IMR-90 (cell line): ENCODE measurements around the gene USO1. TPM values are rescaled to one million over a fixed set of nuclear protein-coding genes. Genes with fewer than 3 reads are reported as not detected.

Source experiments
- ATAC-seq: fragments of 200-7000 bp; cut with Tn5 transposase; 2 replicates; pipeline ENCODE4 v1.9.1; 2020; ENCODE audit warnings: low read depth, mild to moderate bottlenecking, moderate library complexity
- BruUV-seq: library from RNA; stranded (reverse); fragments of 400-500 nt; replicated peaks from 2 replicates; lab custom pipeline; 2021; lab: Mats Ljungman, UMichigan
- CTCF ChIA-PET: fragments of 300-600 bp; formaldehyde crosslinking; extraction: SDS; loops from one replicate; lab custom pipeline; 2021; ENCODE audit warnings: antibody characterized with exemption; lab: Yijun Ruan, JAX
- POLR2A ChIA-PET: fragments of 300-600 bp; sonication (Branson Sonifier 250); formaldehyde crosslinking; loops from one replicate; lab custom pipeline; 2022; ENCODE audit warnings: antibody characterized with exemption; ENCODE audit not compliant: unreplicated experiment; lab: Charles Lee
- DNase-seq: peaks from one replicate; pipeline ENCODE4 v3.0.0; 2013
- H2AFZ ChIP-seq: replicated peaks from 2 replicates; pipeline ENCODE3; 2013; ENCODE audit warnings: low read length, mild to moderate bottlenecking; ENCODE audit not compliant: poor library complexity
- H2AK5ac ChIP-seq: 2 replicates; pipeline ENCODE4 v1.6.1; 2013; ENCODE audit warnings: low read depth, low read length, inconsistent platforms
- H2AK9ac ChIP-seq: replicated peaks from 2 replicates; pipeline ENCODE3; 2013; ENCODE audit warnings: mild to moderate bottlenecking, low read depth, low read length, moderate library complexity; ENCODE audit not compliant: poor library complexity
- H2BK120ac ChIP-seq: 2 replicates; pipeline ENCODE4 v1.6.1; 2013; ENCODE audit warnings: low read depth, low read length, inconsistent platforms
- H2BK15ac ChIP-seq: 3 replicates; pipeline ENCODE4 v1.6.1; 2013; ENCODE audit warnings: low read depth, low read length, inconsistent platforms
- H2BK20ac ChIP-seq: 2 replicates; pipeline ENCODE4 v1.6.1; 2013; ENCODE audit warnings: low read depth, mild to moderate bottlenecking, inconsistent platforms, low read length, moderate library complexity
- H2BK5ac ChIP-seq: 2 replicates; pipeline ENCODE4 v1.6.1; 2013; ENCODE audit warnings: mild to moderate bottlenecking, low read depth, low read length, inconsistent platforms; ENCODE audit not compliant: poor library complexity, severe bottlenecking
- H3K14ac ChIP-seq: replicated peaks from 2 replicates; pipeline ENCODE4 v1.6.1; 2013; ENCODE audit warnings: low read depth, low read length, inconsistent platforms
- H3K18ac ChIP-seq: 2 replicates; pipeline ENCODE4 v1.6.1; 2013; ENCODE audit warnings: low read depth, low read length, control low read depth
- H3K23ac ChIP-seq: 2 replicates; pipeline ENCODE4 v1.6.1; 2013; ENCODE audit warnings: low read depth, low read length, inconsistent platforms
- H3K27ac ChIP-seq: 2 replicates; pipeline ENCODE4 v1.5.1; 2013; ENCODE audit warnings: mild to moderate bottlenecking, control low read depth, low read length; ENCODE audit not compliant: insufficient read depth
- H3K27me3 ChIP-seq: 2 replicates; pipeline ENCODE4 v1.6.1; 2013; ENCODE audit warnings: low read length; ENCODE audit not compliant: control insufficient read depth, insufficient read depth
- H3K36me3 ChIP-seq: 2 replicates; pipeline ENCODE4 v1.6.1; 2013; ENCODE audit warnings: low read length, mixed read lengths; ENCODE audit not compliant: control insufficient read depth, insufficient read depth
- H3K4ac ChIP-seq: 2 replicates; pipeline ENCODE4 v1.6.1; 2013; ENCODE audit warnings: low read depth, low read length, inconsistent platforms
- H3K4me1 ChIP-seq: 2 replicates; pipeline ENCODE4 v1.6.1; 2013; ENCODE audit warnings: low read length, mixed read lengths; ENCODE audit not compliant: control insufficient read depth, insufficient read depth
- H3K4me2 ChIP-seq: 2 replicates; pipeline ENCODE4 v1.6.1; 2013; ENCODE audit warnings: low read depth, mild to moderate bottlenecking, control low read depth, low read length, moderate library complexity
- H3K4me3 ChIP-seq: 2 replicates; pipeline ENCODE4 v1.5.1; 2013; ENCODE audit warnings: low read depth, mild to moderate bottlenecking, control low read depth, low read length, moderate library complexity; ENCODE audit not compliant: insufficient read depth
- H3K56ac ChIP-seq: 2 replicates; pipeline ENCODE4 v1.6.1; 2013; ENCODE audit warnings: low read length, inconsistent platforms; ENCODE audit not compliant: insufficient read depth; ENCODE audit errors: extremely low read depth
- H3K79me1 ChIP-seq, 2 experiments: 2 replicates each; pipeline ENCODE4 v1.6.1; 2013; ENCODE audit warnings: low read length in 2 of 2, inconsistent platforms in 1 of 2, low read depth in 1 of 2
- H3K9ac ChIP-seq: 2 replicates; pipeline ENCODE4 v1.6.1; 2013; ENCODE audit warnings: low read depth, low read length, control low read depth
- H3K9me1 ChIP-seq: 2 replicates; pipeline ENCODE4 v1.6.1; 2013; ENCODE audit warnings: low read length, inconsistent platforms; ENCODE audit not compliant: insufficient read depth
- H3K9me3 ChIP-seq: 2 replicates; pipeline ENCODE4 v1.6.1; 2013; ENCODE audit warnings: low read length; ENCODE audit not compliant: control insufficient read depth, insufficient read depth
- H4K20me1 ChIP-seq: 2 replicates; pipeline ENCODE4 v1.6.1; 2013; ENCODE audit warnings: low read length, inconsistent platforms; ENCODE audit not compliant: insufficient read depth
- H4K5ac ChIP-seq: 2 replicates; pipeline ENCODE4 v1.6.1; 2013; ENCODE audit warnings: mild to moderate bottlenecking, low read depth, low read length, control low read depth
- H4K8ac ChIP-seq, 2 experiments: 2 replicates each; pipeline ENCODE4 v1.6.1; 2013; ENCODE audit warnings: low read depth in 2 of 2, low read length in 2 of 2, control low read depth in 1 of 2, inconsistent platforms in 1 of 2
- H4K91ac ChIP-seq: 2 replicates; pipeline ENCODE4 v1.6.1; 2013; ENCODE audit warnings: low read depth, low read length, inconsistent platforms; ENCODE audit not compliant: insufficient read depth
- CEBPB ChIP-seq: IDR thresholded peaks from 2 replicates; pipeline ENCODE4 v1.6.1; 2012; ENCODE audit warnings: low read depth, low read length, improper control_type of control experiment
- CHD1 ChIP-seq: IDR thresholded peaks from 2 replicates; pipeline ENCODE4 v1.6.1; 2012; ENCODE audit warnings: low read depth, low read length, improper control_type of control experiment
- CTCF ChIP-seq: conservative IDR thresholded peaks from 2 replicates; pipeline ENCODE4 v1.5.1; 2012; ENCODE audit warnings: mild to moderate bottlenecking, low read depth, low read length, improper control_type of control experiment
- NFE2L2 ChIP-seq: fragments of 150-350 bp; IDR thresholded peaks from 2 replicates; pipeline ENCODE4 v1.6.1; 2016; ENCODE audit warnings: low read depth, mild to moderate bottlenecking, low read length
- POLR2A ChIP-seq: IDR thresholded peaks from 2 replicates; pipeline ENCODE4 v1.6.1; 2012; ENCODE audit warnings: mild to moderate bottlenecking, low read depth, low read length
- RAD21 ChIP-seq: IDR thresholded peaks from 2 replicates; pipeline ENCODE4 v1.6.1; 2012; ENCODE audit warnings: low read length, improper control_type of control experiment
- WGBS, 2 experiments: methylation state at CpG; one replicate each; pipeline versions ENCODE4 v1.1.5 to v1.1.7; 2013; ENCODE audit warnings: missing lambda C conversion rate in 2 of 2; ENCODE audit not compliant: insufficient read length in 1 of 2; ENCODE audit errors: extremely low coverage in 2 of 2; 5-methylcytosine and 5-hydroxymethylcytosine counted together
- dilution Hi-C: fragments of 300-500 bp; cut with HindIII; formaldehyde crosslinking; loops from one replicate; pipeline ENCODE4 v1.14.3; 2018; ENCODE audit warnings: low sequenced_read_pairs; ENCODE audit not compliant: unreplicated experiment
- in situ Hi-C: fragments of 300-500 bp; cut with MboI; formaldehyde crosslinking; loops from 3 replicates; pipeline ENCODE4 v1.14.3; 2019; ENCODE audit warnings: low sequenced_read_pairs, inconsistent platforms, mixed read lengths
- intact Hi-C: fragments of 100-400 bp; cut with micrococcal nuclease; formaldehyde crosslinking; loops from 2 replicates; pipeline ENCODE4 v1.10.0; 2022
- polyA plus RNA-seq, 3 experiments: library from polyadenylated mRNA; depleted of rRNA; stranded (reverse); fragments of >200 nt; gene quantifications; 2 replicates each; pipeline ENCODE4 v1.2.3, GENCODE V29; 2012; ENCODE audit warnings: low replicate concordance in 1 of 3
- total RNA-seq: library from RNA; depleted of rRNA; stranded (reverse); fragments of >200 nt; gene quantifications from 2 replicates; pipeline ENCODE4 v1.2.3, GENCODE V29; 2012

Gene USO1
- total and polyA plus RNA-seq, 2 of the 4 experiments (the other 2 are of a cell fraction), result 63.7 to 121 TPM

- dilution Hi-C loops (no loop called here), intact Hi-C loops (no loop called here), in situ Hi-C loops (loop anchor here (5.0 kb wide), 1 partner anchor 37 kb away; no protein-coding TSS in a partner anchor)
- Histone ChIP-seq H2AK5ac (no peak overlapping the region), H3K14ac (0 out of 2 replicates have a peak overlapping the region, but pooled peaks have one; percentile 10), H4K5ac (no peak overlapping the region), H3K18ac (no peak overlapping the region), H3K36me3 (no peaks in the 10 kb centered on the region), H3K4me1 (peaks cover 13% of the 10 kb centered on the region), H3K23ac (no peak overlapping the region), H4K91ac (no peak overlapping the region), H3K79me1 (peaks cover 6 to 37% of the 10 kb centered on the region in 2 experiments; a peak in 2 of 4 replicates), H2BK20ac (no peak overlapping the region), H3K4me2 (peak overlapping the region; percentile 64), H3K27me3 (no peaks in the 10 kb centered on the region), H3K9me3 (no peaks in the 10 kb centered on the region), H2BK120ac (no peak overlapping the region; the same call in 1 of the 2 replicates), H2AFZ (no peak overlapping the region), H3K9ac (no peak overlapping the region), H3K27ac (peak overlapping the region; percentile 23; the same call in 1 of the 2 replicates), H2AK9ac (no peak overlapping the region), H4K20me1 (no peaks in the 10 kb centered on the region), H4K8ac (peak overlapping the region in 1 of 2 experiments; percentile 6; a peak in 1 of 4 replicates), H3K4me3 (no peak overlapping the region), H3K9me1 (0 out of 2 replicates have a peak, but pooled peaks cover 3% of the 10 kb centered on the region), H3K56ac (0 out of 2 replicates have a peak overlapping the region, but pooled peaks have one; percentile 33), H2BK5ac (peak overlapping the region; percentile 59), H3K4ac (peak overlapping the region; percentile 1; the same call in 1 of the 2 replicates), H2BK15ac (no peak overlapping the region)
- CTCF ChIA-PET, result interaction anchor here (1.4 to 1.9 kb wide), 2 partner anchors 10 kb away, joined by 3 to 5 read pairs; partner anchors contain the start of gene USO1
- ATAC-seq (peak; percentile 57), DNase-seq (no peak)
- no CpG with 5 or more reads among the region's 1 CpG for WGBS, 2 experiments
- no peak for TF ChIP-seq CTCF
- no peak for TF ChIP-seq CEBPB
- TF ChIP-seq RAD21, result no peak
- no peak for TF ChIP-seq CHD1
- no peak for TF ChIP-seq POLR2A
- TF ChIP-seq NFE2L2, result no peak
- BruUV-seq, result no TSS peak
- POLR2A ChIA-PET, result no interaction called here
Measured at GRCh38 chr4:75714704-75715103, 9.7 kb upstream of the USO1 start.
